Measurements from ENCODE around the gene MRPS10. TPM values are rescaled to one million over a fixed set of nuclear protein-coding genes. Genes with fewer than 3 reads are reported as not detected.
"Not testable (repeated sequence)": the region's sequence is repeated elsewhere in the genome, so short reads cannot be mapped to it uniquely, and the experiment has no call there.

The MRPS10 gene
- polyA plus RNA-seq, 2 donors = 38.3 to 47.3 TPM

DNA sequence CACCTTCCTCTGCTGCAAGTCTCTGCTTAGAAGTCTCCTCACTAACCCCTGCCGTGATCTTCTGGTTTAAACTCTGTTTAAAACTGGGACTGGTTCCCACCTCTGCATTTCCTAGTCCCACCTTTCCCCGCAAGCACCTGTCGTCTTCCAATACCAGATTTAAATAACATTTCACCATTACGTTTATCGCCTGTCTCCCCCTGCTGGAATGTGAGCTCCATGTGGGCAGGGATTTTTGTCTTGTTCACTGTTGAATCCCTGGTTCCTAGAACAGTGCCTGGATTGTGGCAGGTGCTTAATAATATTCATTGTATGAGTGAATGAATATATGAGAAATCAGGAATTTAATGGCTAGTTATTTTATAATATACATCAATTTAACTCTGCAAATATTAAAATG lies 41.8 kb downstream of the MRPS10 start:
- Histone ChIP-seq H3K9me3 (ENCODE audit: control insufficient read depth in 2 of 2, insufficient read depth in 1 of 2, low read depth in 1 of 2, low read length in 1 of 2) (no peaks in the 10 kb centered on the region), H3K4me1 (ENCODE audit: control insufficient read depth in 2 of 2, insufficient read depth in 2 of 2, low read length in 1 of 2) (peaks cover 0 to 2% of the 10 kb centered on the region in 2 donors), H3K27me3 (ENCODE audit: control insufficient read depth in 1 of 2, insufficient read depth in 2 of 2, low read length in 2 of 2) (no peaks in the 10 kb centered on the region), H3K36me3 (ENCODE audit: control insufficient read depth in 2 of 2, insufficient read depth in 2 of 2, low read length in 1 of 2) (no peaks in the 10 kb centered on the region), H3K4me3 (ENCODE audit: low read depth in 1 of 2, low read length in 2 of 2) (no peak overlapping the region), H3K27ac (ENCODE audit: low read depth in 2 of 2, low read length in 1 of 2) (no peak overlapping the region)
- WGBS, 2 donors = 73 to 77% methylated on average over 5 of the region's 5 CpGs

DNA sequence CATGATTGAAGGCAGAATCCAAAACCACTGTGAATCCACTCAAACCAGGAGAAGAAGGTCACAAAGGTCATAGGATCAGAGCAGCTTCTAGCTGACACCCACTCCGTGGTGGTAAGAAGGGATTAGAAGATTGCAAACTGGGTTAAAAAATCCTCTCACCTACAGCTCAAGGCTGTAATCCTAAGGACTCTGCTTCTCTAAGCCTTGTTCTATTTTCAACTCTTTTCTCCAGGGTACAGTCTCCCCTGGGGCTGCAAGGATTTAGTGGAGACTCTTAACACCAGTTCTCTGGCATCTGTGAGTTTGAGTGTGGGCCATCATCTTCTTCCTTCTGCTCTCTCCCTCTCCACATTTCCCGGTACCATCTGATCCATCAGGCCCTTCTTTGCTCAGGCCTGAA lies 44.6 kb downstream of the MRPS10 start, which contains the start of gene GUCA1A:
TSS of gene GUCA1A (plus strand) at position 264 of the 400 bp plus-strand sequence. CDS start 250 bp downstream, outside the sequence.
- Histone ChIP-seq H3K36me3 (ENCODE audit: control insufficient read depth in 2 of 2, insufficient read depth in 2 of 2, low read length in 1 of 2) (no peaks in the 10 kb centered on the region), H3K4me3 (ENCODE audit: low read depth in 1 of 2, low read length in 2 of 2) (no peak within 1 kb of the TSS), H3K9me3 (ENCODE audit: control insufficient read depth in 2 of 2, insufficient read depth in 1 of 2, low read depth in 1 of 2, low read length in 1 of 2) (no peaks in the 10 kb centered on the region), H3K27me3 (ENCODE audit: control insufficient read depth in 1 of 2, insufficient read depth in 2 of 2, low read length in 2 of 2) (no peaks in the 10 kb centered on the region), H3K4me1 (ENCODE audit: control insufficient read depth in 2 of 2, insufficient read depth in 2 of 2, low read length in 1 of 2) (peaks cover 0 to 2% of the 10 kb centered on the region in 2 donors), H3K27ac (ENCODE audit: low read depth in 2 of 2, low read length in 1 of 2) (no peak within 1 kb of the TSS)
- 83% methylated on average over 2 of the region's 2 CpGs for WGBS, 2 donors

DNA sequence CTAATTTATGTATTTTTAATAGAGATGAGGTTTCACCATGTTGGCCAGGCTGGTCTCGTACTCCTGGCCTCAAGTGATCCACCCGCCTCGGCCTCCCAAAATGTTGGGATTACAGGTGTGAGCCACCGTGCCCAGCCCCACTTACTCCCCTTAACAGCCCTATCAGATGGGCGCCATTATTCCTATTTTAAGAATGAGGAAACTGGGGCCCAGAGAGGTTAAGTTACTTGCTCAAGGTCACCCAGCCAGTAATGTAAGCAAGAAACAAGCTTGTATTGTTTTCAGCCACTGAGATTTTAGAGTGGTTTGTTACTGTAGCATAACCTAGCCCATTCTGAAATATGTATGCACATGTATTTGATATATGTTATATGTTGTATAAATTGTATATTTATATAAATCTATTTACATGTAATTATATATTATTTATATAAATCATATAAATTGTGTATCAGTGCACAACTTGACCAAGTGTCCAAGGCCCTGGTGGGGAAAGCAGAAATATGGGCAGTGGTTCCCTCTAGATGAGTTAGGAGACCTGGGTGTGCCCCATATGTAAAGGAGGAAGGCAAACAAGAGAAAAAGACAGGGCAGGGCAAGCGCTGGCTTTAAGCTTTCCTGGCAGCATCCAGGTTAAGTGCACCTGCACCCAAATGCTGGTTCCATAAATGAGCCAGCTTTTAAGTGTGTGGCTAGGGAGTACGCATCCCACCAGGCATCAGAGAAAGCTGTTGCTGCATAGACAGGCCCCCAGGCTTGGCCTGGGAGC lies 45.7 kb downstream of the MRPS10 start:
- 86 to 88% methylated on average over 7 of the region's 7 CpGs for WGBS, 2 donors
- Histone ChIP-seq H3K4me1 (ENCODE audit: control insufficient read depth in 2 of 2, insufficient read depth in 2 of 2, low read length in 1 of 2) (peaks cover under 1 to 3% of the 10 kb centered on the region in 2 donors), H3K27me3 (ENCODE audit: control insufficient read depth in 1 of 2, insufficient read depth in 2 of 2, low read length in 2 of 2) (no peaks in the 10 kb centered on the region), H3K27ac (ENCODE audit: low read depth in 2 of 2, low read length in 1 of 2) (no peak overlapping the region), H3K9me3 (ENCODE audit: control insufficient read depth in 2 of 2, insufficient read depth in 1 of 2, low read depth in 1 of 2, low read length in 1 of 2) (no peaks in the 10 kb centered on the region), H3K36me3 (ENCODE audit: control insufficient read depth in 2 of 2, insufficient read depth in 2 of 2, low read length in 1 of 2) (no peaks in the 10 kb centered on the region), H3K4me3 (ENCODE audit: low read depth in 1 of 2, low read length in 2 of 2) (no peak overlapping the region)

DNA sequence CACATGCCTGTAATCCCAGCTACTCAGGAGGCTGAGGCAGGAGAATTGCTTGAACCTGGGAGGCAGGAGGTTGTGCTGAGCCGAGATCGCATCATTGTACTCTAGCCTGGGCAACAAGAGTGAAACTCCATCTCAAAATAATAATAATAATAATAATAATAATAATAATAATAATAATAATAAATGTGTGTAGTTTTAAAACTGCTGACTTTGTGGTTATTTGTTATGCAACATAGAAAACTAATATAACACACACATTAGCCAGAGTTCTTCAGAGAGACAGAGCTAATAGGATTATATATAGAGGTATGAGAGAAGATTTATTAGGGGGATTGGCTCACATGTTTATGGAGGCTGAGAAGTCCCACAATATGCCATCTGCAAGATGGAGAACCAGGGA lies 47.9 kb downstream of the MRPS10 start:
- not testable (repeated sequence) for H3K4me1 ChIP-seq (ENCODE audit: control insufficient read depth in 2 of 2, insufficient read depth in 2 of 2, low read length in 1 of 2); H3K27ac ChIP-seq (ENCODE audit: low read depth in 2 of 2, low read length in 1 of 2); H3K27me3 ChIP-seq (ENCODE audit: control insufficient read depth in 1 of 2, insufficient read depth in 2 of 2, low read length in 2 of 2); H3K9me3 ChIP-seq (ENCODE audit: control insufficient read depth in 2 of 2, insufficient read depth in 1 of 2, low read depth in 1 of 2, low read length in 1 of 2); H3K36me3 ChIP-seq (ENCODE audit: control insufficient read depth in 2 of 2, insufficient read depth in 2 of 2, low read length in 1 of 2); H3K4me3 ChIP-seq (ENCODE audit: low read depth in 1 of 2, low read length in 2 of 2)
- 53 to 97% methylated on average over 2 of the region's 2 CpGs for WGBS, 2 donors

DNA sequence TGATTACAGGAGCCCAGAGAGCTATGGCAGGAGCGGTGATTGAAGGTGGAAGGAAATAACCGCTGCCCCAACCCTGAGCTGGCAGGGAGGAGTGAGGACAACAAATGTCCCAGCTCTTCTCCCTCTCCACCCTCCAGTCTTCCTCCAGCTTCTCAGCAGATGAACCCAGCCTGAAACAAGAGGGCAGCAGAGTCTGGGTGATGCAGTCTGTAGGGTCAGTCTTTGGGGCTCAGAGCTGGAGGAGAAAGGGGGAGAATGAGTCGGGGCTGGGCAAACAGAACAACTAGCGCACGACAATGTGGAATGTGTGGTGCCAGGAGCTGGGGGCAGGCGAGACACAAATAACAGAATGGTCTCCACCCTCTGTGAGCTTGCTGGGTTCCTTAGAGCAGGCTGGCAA lies 49.0 kb downstream of the MRPS10 start:
- peaks cover 2 to 6% of the 10 kb centered on the region in 2 donors for H3K4me1 ChIP-seq (ENCODE audit: control insufficient read depth in 2 of 2, insufficient read depth in 2 of 2, low read length in 1 of 2)
- H3K4me3 ChIP-seq (ENCODE audit: low read depth in 1 of 2, low read length in 2 of 2) = no peak overlapping the region
- WGBS, 2 donors = 79 to 87% methylated on average over 6 of the region's 6 CpGs
- H3K9me3 ChIP-seq (ENCODE audit: control insufficient read depth in 2 of 2, insufficient read depth in 1 of 2, low read depth in 1 of 2, low read length in 1 of 2) = no peaks in the 10 kb centered on the region
- no peaks in the 10 kb centered on the region for H3K27me3 ChIP-seq (ENCODE audit: control insufficient read depth in 1 of 2, insufficient read depth in 2 of 2, low read length in 2 of 2)
- H3K27ac ChIP-seq (ENCODE audit: low read depth in 2 of 2, low read length in 1 of 2) = no peak overlapping the region
- H3K36me3 ChIP-seq (ENCODE audit: control insufficient read depth in 2 of 2, insufficient read depth in 2 of 2, low read length in 1 of 2) = no peaks in the 10 kb centered on the region

DNA sequence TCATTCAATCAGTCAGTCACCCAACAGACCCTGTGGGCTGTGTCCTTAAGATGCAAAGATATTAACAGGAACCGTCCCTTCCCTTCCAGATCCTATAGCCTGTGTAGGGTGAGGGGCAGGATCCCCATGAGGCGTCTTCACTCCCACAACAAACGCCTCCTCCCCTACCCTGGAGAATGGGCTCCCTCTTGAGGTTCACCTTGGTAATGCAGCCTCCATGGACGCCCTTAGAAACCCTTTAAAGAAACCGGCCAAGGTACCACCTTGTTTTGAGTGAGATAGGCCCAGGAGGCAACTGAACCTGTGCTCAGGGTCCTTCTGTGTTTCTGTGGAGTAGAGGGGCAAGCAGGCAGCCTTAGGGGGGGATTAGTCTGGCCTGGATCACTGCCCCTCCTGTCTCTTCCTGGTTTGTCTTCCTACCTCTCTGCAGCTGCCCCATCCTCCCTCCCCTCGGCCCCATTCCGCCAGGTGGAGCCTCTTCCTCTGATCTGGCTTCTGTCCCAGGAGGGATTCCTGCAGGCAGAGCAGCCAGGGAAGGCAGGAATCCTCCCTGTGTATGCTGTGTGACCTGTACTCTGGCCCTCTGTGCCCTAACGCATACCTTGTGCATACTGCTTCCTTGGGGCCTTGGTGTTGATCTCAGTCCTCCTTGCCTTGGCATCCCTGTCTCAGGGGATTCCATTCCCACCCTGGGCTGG lies 51.1 kb downstream of the MRPS10 start:
- H3K27ac ChIP-seq (ENCODE audit: low read depth in 2 of 2, low read length in 1 of 2) = peak overlapping the region in 1 of 2 donors; percentile 3

DNA sequence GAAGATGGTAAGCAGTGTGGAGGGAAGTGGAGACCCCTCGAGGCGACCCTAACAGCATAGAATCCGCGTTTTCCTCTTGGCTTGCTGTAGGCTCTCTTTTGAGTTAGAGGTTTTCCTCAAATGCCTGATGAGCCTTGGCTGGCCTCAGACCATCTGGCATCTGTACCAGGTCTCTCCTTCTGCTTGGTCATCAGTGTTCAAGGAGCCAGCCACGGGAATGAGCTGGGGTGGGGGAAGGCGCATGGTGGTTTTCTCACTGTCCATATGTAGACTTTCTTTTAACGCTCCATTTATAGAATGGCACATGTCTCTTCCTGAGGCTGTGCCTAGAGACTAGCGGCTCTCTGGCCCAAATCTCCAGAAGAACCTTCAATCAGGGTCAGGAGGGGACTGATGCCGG lies 52.6 kb downstream of the MRPS10 start:
- no peaks in the 10 kb centered on the region for H3K27me3 ChIP-seq (ENCODE audit: control insufficient read depth in 1 of 2, insufficient read depth in 2 of 2, low read length in 2 of 2)
- H3K36me3 ChIP-seq (ENCODE audit: control insufficient read depth in 2 of 2, insufficient read depth in 2 of 2, low read length in 1 of 2) = no peaks in the 10 kb centered on the region
- peaks cover 0 to 3% of the 10 kb centered on the region in 2 donors for H3K9me3 ChIP-seq (ENCODE audit: control insufficient read depth in 2 of 2, insufficient read depth in 1 of 2, low read depth in 1 of 2, low read length in 1 of 2)
- no peak overlapping the region for H3K27ac ChIP-seq (ENCODE audit: low read depth in 2 of 2, low read length in 1 of 2)
- H3K4me1 ChIP-seq (ENCODE audit: control insufficient read depth in 2 of 2, insufficient read depth in 2 of 2, low read length in 1 of 2) = peaks cover 5 to 7% of the 10 kb centered on the region in 2 donors
- no peak overlapping the region for H3K4me3 ChIP-seq (ENCODE audit: low read depth in 1 of 2, low read length in 2 of 2)
- WGBS, 2 donors = 86% methylated on average over 9 of the region's 9 CpGs

More for the DNA sequence above, 51.1 kb downstream of the MRPS10 start:
- Histone ChIP-seq H3K9me3 (ENCODE audit: control insufficient read depth in 2 of 2, insufficient read depth in 1 of 2, low read depth in 1 of 2, low read length in 1 of 2) (peaks cover 0 to 3% of the 10 kb centered on the region in 2 donors), H3K36me3 (ENCODE audit: control insufficient read depth in 2 of 2, insufficient read depth in 2 of 2, low read length in 1 of 2) (no peaks in the 10 kb centered on the region), H3K27me3 (ENCODE audit: control insufficient read depth in 1 of 2, insufficient read depth in 2 of 2, low read length in 2 of 2) (no peaks in the 10 kb centered on the region), H3K4me1 (ENCODE audit: control insufficient read depth in 2 of 2, insufficient read depth in 2 of 2, low read length in 1 of 2) (peaks cover 5 to 7% of the 10 kb centered on the region in 2 donors), H3K4me3 (ENCODE audit: low read depth in 1 of 2, low read length in 2 of 2) (no peak overlapping the region)
- 12 to 13% methylated on average over 8 of the region's 8 CpGs for WGBS, 2 donors

DNA sequence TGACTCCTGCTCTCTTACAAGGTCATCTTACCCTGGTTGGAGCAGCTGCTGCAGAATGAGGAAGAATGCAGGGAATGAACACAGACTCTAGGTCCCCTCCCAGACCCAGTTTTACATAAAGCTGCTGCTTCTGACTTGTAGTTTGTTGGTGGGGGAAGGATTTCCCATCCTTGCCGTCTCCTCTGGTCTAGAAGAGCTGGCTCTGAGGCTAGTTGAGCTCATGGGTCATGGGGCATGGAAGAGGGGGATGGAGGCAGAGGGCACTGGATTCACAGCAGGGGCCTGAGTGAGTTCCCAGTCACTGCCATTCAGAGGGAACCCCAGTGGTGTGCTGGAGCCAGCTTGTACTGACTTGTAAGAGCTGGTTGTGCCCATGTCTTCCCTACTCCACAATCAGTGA lies 53.7 kb downstream of the MRPS10 start:
- H3K4me1 ChIP-seq (ENCODE audit: control insufficient read depth in 2 of 2, insufficient read depth in 2 of 2, low read length in 1 of 2) = peaks cover 7 to 9% of the 10 kb centered on the region in 2 donors
- no peak overlapping the region for H3K27ac ChIP-seq (ENCODE audit: low read depth in 2 of 2, low read length in 1 of 2)
- no peak overlapping the region for H3K4me3 ChIP-seq (ENCODE audit: low read depth in 1 of 2, low read length in 2 of 2)
- no peaks in the 10 kb centered on the region for H3K27me3 ChIP-seq (ENCODE audit: control insufficient read depth in 1 of 2, insufficient read depth in 2 of 2, low read length in 2 of 2)
- H3K36me3 ChIP-seq (ENCODE audit: control insufficient read depth in 2 of 2, insufficient read depth in 2 of 2, low read length in 1 of 2) = no peaks in the 10 kb centered on the region
- peaks cover 0 to 3% of the 10 kb centered on the region in 2 donors for H3K9me3 ChIP-seq (ENCODE audit: control insufficient read depth in 2 of 2, insufficient read depth in 1 of 2, low read depth in 1 of 2, low read length in 1 of 2)
- 57 to 58% methylated on average over 1 of the region's 1 CpG for WGBS, 2 donors

DNA sequence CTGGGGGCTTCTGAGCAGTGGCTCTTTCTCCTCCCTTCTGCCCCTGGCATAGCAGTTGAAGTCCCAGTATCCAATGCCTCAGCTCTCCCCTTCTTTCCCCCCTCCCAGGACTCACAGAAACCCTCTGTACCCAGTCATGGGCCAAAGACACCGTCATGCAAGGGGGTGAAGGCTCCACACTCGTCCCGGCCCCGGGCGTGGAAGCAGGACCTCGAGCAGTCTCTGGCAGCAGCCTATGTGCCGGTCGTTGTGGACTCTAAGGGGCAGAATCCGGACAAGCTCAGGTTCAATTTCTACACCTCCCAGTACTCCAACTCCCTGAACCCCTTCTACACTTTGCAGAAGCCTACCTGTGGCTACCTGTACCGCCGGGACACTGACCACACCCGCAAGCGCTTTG lies 54.8 kb downstream of the MRPS10 start:
- Histone ChIP-seq H3K4me3 (ENCODE audit: low read depth in 1 of 2, low read length in 2 of 2) (no peak overlapping the region), H3K4me1 (ENCODE audit: control insufficient read depth in 2 of 2, insufficient read depth in 2 of 2, low read length in 1 of 2) (peaks cover 7 to 11% of the 10 kb centered on the region in 2 donors), H3K36me3 (ENCODE audit: control insufficient read depth in 2 of 2, insufficient read depth in 2 of 2, low read length in 1 of 2) (no peaks in the 10 kb centered on the region), H3K9me3 (ENCODE audit: control insufficient read depth in 2 of 2, insufficient read depth in 1 of 2, low read depth in 1 of 2, low read length in 1 of 2) (peaks cover 0 to 3% of the 10 kb centered on the region in 2 donors), H3K27ac (ENCODE audit: low read depth in 2 of 2, low read length in 1 of 2) (no peak overlapping the region), H3K27me3 (ENCODE audit: control insufficient read depth in 1 of 2, insufficient read depth in 2 of 2, low read length in 2 of 2) (no peaks in the 10 kb centered on the region)
- WGBS, 2 donors = 86 to 89% methylated on average over 13 of the region's 13 CpGs

Measured in esophagus (tissue), 2 donors.